Peyer's patch (tissue), 4 donors: ENCODE measurements around the gene GNG5. TPM values are rescaled to one million over a fixed set of nuclear protein-coding genes. Genes with fewer than 3 reads are reported as not detected.

Experiments
- DNase-seq, 3 donors: peaks; one replicate each; pipeline ENCODE4 v3.0.0-alpha.2; 2017 to 2019
- H3K27ac ChIP-seq, 4 donors: fragments of 200-600 bp; sonication (generic); one replicate each; pipeline ENCODE4 v1.5.1; 2016 to 2019
- H3K27me3 ChIP-seq, 2 donors: fragments of 200-600 bp; sonication (generic); one replicate each; pipeline ENCODE4 v1.5.1; 2019
- H3K36me3 ChIP-seq, 3 donors: fragments of 200-600 bp; sonication (generic); one replicate each; pipeline ENCODE4 v1.5.1; 2016 to 2019
- H3K4me1 ChIP-seq, 4 donors: fragments of 200-600 bp; sonication (generic); one replicate each; pipeline ENCODE4 v1.5.1; 2016 to 2019
- H3K4me3 ChIP-seq, 4 donors: fragments of 200-600 bp; sonication (generic); 1 replicate in 3 of 4; 2 replicates in 1 of 4; pipeline ENCODE4 v1.5.1; 2016 to 2019; ENCODE audit warnings: mild to moderate bottlenecking in 1 of 4
- H3K9me3 ChIP-seq, 4 donors: fragments of 200-600 bp; sonication (generic); one replicate each; pipeline ENCODE4 v1.5.1; 2016 to 2019; ENCODE audit warnings: mild to moderate bottlenecking in 1 of 4
- CTCF ChIP-seq, 6 experiments: fragments of 450-650 bp in 4 of 6; fragments of 200-600 bp in 2 of 6; sonication (generic) in 1 of 6; IDR thresholded peaks; one replicate each; pipeline ENCODE4 v1.5.1; 2017 to 2019; ENCODE audit warnings: antibody characterized with exemption in 6 of 6, mild to moderate bottlenecking in 3 of 6, moderate library complexity in 1 of 6
- POLR2A ChIP-seq, 2 donors: fragments of 450-650 bp; IDR thresholded peaks; one replicate each; pipeline ENCODE4 v1.5.1; 2017; ENCODE audit warnings: antibody characterized with exemption in 2 of 2, mild to moderate bottlenecking in 2 of 2, moderate library complexity in 2 of 2
- total RNA-seq, 4 donors: library from RNA; depleted of rRNA; stranded (reverse); fragments of >200 nt; gene quantifications; one replicate each; pipeline ENCODE4 v1.1.0, GENCODE V29; 2016

Gene GNG5
- total RNA-seq, 4 donors from 2014 or later, result 19.0 to 99.1 (median 67.9) TPM

- no peak for TF ChIP-seq POLR2A (IDR thresholded peaks at IDR 0.05)
- no peak for TF ChIP-seq CTCF (IDR thresholded peaks at IDR 0.05)
- no peaks in the 10 kb centered on the region for H3K4me1 ChIP-seq
- H3K9me3 ChIP-seq, result no peaks in the 10 kb centered on the region
- peaks cover 0 to 45% (median 4%) of the 10 kb centered on the region in 3 donors for H3K36me3 ChIP-seq
- H3K4me3 ChIP-seq, result no peak overlapping the region
- H3K27ac ChIP-seq, result no peak overlapping the region
- H3K27me3 ChIP-seq, result no peaks in the 10 kb centered on the region
- DNase-seq, result no peak
These were observed 16.6 kb downstream of the GNG5 start for GRCh38 chr1:84489766-84490165.

GRCh38 chr1:84488107-84488506, 18.3 kb downstream of the GNG5 start:
- Histone ChIP-seq H3K4me1 (no peaks in the 10 kb centered on the region), H3K27ac (no peak overlapping the region), H3K9me3 (no peaks in the 10 kb centered on the region), H3K36me3 (peaks cover 0 to 53% (median 4%) of the 10 kb centered on the region in 3 donors), H3K27me3 (no peaks in the 10 kb centered on the region), H3K4me3 (no peak overlapping the region)
- TF ChIP-seq POLR2A (IDR thresholded peaks at IDR 0.05) (no peak), CTCF (IDR thresholded peaks at IDR 0.05) (no peak)
- no peak for DNase-seq

GRCh38 chr1:84481317-84481716, 25.1 kb downstream of the GNG5 start:
- Histone ChIP-seq H3K9me3 (no peaks in the 10 kb centered on the region), H3K36me3 (peaks cover 0 to 20% (median 0%) of the 10 kb centered on the region in 3 donors), H3K27me3 (no peaks in the 10 kb centered on the region), H3K4me3 (no peak overlapping the region), H3K27ac (no peak overlapping the region), H3K4me1 (peaks cover 0 to 20% (median 6%) of the 10 kb centered on the region in 4 donors)
- TF ChIP-seq CTCF (IDR thresholded peaks at IDR 0.05), result no peak
- TF ChIP-seq POLR2A (IDR thresholded peaks at IDR 0.05), result no peak
- no peak for DNase-seq

- Histone ChIP-seq H3K27me3 (no peaks in the 10 kb centered on the region), H3K4me1 (peaks cover 0 to 20% (median 6%) of the 10 kb centered on the region in 4 donors), H3K9me3 (no peaks in the 10 kb centered on the region), H3K4me3 (no peak overlapping the region), H3K27ac (no peak overlapping the region), H3K36me3 (peaks cover 0 to 20% (median 0%) of the 10 kb centered on the region in 3 donors)
- no peak for DNase-seq
- TF ChIP-seq CTCF (IDR thresholded peaks at IDR 0.05) (no peak), POLR2A (IDR thresholded peaks at IDR 0.05) (no peak)
These were observed 25.7 kb downstream of the GNG5 start for GRCh38 chr1:84480650-84481049.

GRCh38 chr1:84479998-84480397, 26.4 kb downstream of the GNG5 start:
- no peak for DNase-seq
- no peaks in the 10 kb centered on the region for H3K27me3 ChIP-seq
- TF ChIP-seq CTCF (IDR thresholded peaks at IDR 0.05) (no peak), POLR2A (IDR thresholded peaks at IDR 0.05) (no peak)
- peak overlapping the region; percentile 60 to 91 (median 72) for H3K4me3 ChIP-seq
- peaks cover 0 to 20% (median 6%) of the 10 kb centered on the region in 4 donors for H3K4me1 ChIP-seq
- H3K36me3 ChIP-seq, result peaks cover 0 to 15% (median 0%) of the 10 kb centered on the region in 3 donors
- H3K9me3 ChIP-seq, result no peaks in the 10 kb centered on the region
- H3K27ac ChIP-seq, result peak overlapping the region in 3 of 4 donors; percentile 74 to 92 (median 80)
